ENCODE results near the gene GAK.

GRCh38 chr4:821631-822030, 110.5 kb downstream of the GAK start:
- TF ChIP-seq POLR2A (IDR thresholded peaks at IDR 0.05): no peak
- no peak for TF ChIP-seq CTCF (IDR thresholded peaks at IDR 0.05)

Data from vagina (tissue), 2 donors.